AG09309 (cell line): ENCODE data around the gene TRPM4.

Experiments used
- DNase-seq: peaks from one replicate; pipeline ENCODE4 v3.0.0-alpha.2; 2010; ENCODE audit warnings: low read depth
- H3K4me3 ChIP-seq: 2 replicates; pipeline ENCODE4 v1.5.1; 2011; ENCODE audit warnings: mild to moderate bottlenecking, low read depth, low read length, moderate library complexity; ENCODE audit not compliant: control insufficient read depth
- TF ChIP-seq, protein P1 (sequence below): IDR thresholded peaks from 2 replicates; pipeline ENCODE4 v1.5.1; 2011; ENCODE audit warnings: mild to moderate bottlenecking, low read depth, low read length, inconsistent platforms; ENCODE audit not compliant: insufficient read depth, control insufficient read depth; ENCODE audit errors: missing control alignments

Gene TRPM4

DNA sequence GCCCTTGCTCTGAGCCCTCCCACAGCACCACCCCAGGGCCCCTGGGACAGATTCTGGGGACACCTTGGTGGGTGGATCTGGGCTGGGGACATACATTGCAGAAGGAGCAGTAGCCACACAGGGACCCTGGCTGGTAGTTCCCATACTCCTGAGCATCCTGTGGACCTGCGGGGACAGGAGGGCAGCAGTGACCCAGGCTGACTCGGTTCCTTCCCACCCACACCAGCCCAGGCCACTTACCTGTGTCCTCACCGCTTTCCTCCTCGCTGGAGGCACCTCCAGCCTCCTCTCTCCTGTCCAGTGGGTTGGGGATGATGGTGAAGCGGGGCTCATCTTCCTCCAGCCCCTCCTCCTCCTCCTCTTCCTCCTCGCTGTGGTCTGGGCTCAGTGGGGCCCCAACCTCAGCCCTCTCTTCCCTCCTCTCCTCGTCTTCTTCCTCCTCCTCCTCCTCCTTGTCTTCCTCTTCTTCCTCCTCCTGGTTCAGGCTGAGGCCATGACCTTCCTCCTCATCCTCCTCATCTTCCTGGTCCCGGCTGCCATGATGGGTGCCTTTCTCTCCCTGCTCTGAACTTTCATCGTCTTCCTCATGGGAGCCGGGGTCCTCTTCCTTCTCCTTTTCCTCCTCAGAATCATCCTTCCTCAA is 4.3 kb upstream of the TRPM4 start:
- no peak overlapping the region for H3K4me3 ChIP-seq

DNA sequence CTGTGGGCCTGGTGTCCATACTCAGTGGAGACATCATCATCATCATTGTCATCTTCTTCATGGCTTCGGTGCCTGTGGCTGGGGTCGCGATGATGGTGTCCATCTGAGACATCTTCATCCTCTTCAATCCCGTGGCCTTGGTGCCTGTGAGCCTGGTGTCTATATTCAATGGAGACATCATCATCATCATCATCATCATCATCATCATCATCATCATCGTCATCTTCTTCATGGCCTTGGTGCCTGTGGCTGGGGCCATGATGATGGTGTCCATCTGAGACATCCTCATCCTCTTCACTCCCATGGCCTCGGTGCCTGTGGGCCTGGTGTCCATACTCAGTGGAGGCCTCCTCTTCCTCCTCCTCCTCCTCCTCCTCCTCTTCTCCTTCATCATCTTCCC is 3.3 kb upstream of the TRPM4 start:
- TF ChIP-seq, protein P1, sequence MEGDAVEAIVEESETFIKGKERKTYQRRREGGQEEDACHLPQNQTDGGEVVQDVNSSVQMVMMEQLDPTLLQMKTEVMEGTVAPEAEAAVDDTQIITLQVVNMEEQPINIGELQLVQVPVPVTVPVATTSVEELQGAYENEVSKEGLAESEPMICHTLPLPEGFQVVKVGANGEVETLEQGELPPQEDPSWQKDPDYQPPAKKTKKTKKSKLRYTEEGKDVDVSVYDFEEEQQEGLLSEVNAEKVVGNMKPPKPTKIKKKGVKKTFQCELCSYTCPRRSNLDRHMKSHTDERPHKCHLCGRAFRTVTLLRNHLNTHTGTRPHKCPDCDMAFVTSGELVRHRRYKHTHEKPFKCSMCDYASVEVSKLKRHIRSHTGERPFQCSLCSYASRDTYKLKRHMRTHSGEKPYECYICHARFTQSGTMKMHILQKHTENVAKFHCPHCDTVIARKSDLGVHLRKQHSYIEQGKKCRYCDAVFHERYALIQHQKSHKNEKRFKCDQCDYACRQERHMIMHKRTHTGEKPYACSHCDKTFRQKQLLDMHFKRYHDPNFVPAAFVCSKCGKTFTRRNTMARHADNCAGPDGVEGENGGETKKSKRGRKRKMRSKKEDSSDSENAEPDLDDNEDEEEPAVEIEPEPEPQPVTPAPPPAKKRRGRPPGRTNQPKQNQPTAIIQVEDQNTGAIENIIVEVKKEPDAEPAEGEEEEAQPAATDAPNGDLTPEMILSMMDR: no peak
- H3K4me3 ChIP-seq: no peak overlapping the region
- DNase-seq: no peak

More for the DNA sequence above, 4.3 kb upstream of the TRPM4 start:
- DNase-seq: no peak
- TF ChIP-seq, protein P1: no peak

DNA sequence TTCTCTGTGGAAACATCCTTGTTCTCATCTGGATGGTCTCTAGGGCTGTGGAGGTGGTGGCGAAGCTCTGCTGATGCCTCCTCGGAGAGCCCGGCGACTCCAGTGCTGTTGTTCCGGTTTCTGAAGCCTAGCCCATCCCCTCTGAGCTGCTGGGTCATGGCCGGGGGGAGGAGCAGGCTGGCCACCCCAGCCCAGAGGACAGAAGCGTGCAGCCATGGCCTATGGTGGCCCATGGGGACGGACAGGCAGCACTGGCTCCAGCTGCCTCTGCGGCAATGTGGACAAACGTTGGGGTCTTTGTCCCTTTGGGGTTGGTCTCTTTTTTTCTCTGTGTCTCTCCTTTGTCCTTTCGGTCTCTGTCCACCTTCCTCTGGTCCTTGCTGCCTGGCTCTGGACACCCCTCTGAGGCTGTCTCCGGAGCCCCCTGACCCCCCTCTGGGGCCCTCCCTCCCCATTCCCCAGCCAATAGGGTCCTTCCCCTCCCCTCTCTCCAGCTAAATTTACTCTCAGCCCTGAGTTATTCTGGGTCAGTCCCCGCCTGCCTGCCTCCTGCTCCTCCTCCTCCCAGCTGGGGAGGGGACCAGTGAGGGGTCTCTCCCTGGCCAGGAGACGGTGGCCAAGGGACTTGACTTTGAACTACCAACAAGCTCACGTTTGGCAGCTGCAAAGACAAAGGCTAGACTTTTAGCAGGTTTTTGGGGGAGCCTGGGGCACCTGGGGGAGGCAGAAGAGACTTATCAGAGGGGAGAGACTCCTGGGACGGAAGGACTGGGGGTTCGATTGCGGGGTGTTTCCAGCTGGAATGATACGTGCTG is 2.4 kb upstream of the TRPM4 start, which contains the start of gene HRC:
Gene HRC (minus strand): TSS at position 392 of the 815 bp plus-strand sequence. CDS start 159 bp downstream, at position 233.
- no peak for DNase-seq
- TF ChIP-seq, protein P1: no peak
- H3K4me3 ChIP-seq: no peak within 1 kb of the TSS

DNA sequence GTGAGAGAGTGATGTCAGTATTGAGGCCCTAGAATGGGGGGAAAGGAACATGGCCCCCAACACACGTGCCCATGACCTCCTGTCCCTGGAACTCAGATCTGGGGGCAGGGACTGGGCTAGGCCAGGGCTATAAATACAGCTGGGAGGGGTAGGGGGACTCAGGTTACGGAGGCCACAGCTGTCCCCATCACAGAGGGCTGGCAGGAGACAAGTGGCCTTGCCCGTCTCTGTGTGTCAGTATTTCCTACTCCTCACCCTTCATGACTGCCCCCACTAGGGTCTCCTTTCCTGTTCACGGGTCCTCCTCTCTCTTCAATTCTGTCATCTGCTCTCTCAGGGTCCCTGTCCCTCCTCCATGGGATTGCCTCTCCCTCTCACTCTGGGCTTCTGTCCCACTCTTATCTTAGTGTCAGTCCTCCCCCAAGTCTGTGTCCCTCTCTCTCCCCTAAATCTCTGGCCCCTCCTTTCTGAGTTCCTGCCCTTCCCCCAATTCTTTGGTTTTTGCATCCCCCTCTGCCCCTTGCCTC is 1.7 kb upstream of the TRPM4 start:
- DNase-seq: no peak
- H3K4me3 ChIP-seq: no peak overlapping the region
- TF ChIP-seq, protein P1: no peak

DNA sequence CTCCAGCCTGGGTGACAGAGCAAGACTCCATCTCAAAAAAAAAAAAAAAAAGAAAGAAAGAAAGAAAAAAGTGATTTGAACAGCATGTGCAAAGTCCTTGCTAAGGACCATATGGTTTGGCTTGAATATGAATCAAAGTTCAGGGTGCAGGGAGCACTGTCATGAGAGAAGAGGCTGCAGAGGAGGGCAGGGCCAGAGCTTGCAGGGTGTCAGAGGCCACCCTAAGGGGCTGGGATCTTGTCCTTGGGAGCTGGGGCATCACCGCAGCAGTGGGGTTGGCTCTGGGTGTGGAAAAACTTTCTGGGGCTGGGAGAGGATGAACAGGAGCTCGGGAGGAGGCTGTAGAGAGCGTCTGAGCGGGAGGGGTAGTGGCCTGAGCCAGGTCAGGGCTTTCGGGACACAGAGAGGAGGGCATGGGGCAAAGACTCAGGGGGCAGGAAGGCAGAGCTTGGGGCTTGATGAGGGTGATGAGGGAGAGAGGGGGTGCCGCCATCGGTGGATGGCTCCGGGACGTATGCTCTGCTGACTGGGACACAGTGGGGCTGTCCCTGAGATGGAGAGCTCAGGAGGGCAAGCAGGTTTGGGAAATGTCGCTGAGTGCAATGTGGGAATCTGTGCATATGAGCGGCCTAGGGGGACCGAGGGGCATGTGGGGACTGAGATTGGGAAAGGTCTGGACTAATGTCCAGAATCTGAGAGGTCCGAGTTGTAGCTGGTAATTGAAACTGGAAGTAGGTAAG is 3.0 kb downstream of the TRPM4 start:
- TF ChIP-seq, protein P1: no peak
- DNase-seq: no peak
- no peak overlapping the region for H3K4me3 ChIP-seq

DNA sequence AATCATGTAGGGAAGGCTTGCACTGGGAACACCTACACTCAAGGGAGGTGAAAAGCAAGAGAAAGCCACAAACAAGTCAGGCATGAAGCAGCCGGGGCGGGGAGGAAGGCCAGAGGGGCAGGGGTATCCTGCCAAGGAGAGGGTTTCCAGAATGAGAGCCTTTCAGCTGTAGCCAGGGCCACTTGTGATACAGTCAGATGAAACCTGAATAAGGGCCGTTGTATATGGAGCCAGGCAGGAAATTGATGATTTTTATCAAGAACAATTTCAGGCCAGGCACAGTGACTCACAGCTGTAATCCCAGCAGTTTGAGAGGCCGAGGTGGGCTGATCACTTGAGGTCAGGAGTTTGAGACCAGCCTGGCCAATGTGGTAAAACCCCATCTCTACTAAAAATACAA is 4.4 kb downstream of the TRPM4 start:
- no peak overlapping the region for H3K4me3 ChIP-seq
- TF ChIP-seq, protein P1: no peak
- no peak for DNase-seq
